GM12878 (cell line): ENCODE measurements around the gene MBTPS2.

ENCODE experiments used
- CEBPB ChIP-seq, 2 experiments: fragments of 150-350 bp in 1 of 2; IDR thresholded peaks; 2 replicates each; pipeline ENCODE4 v1.6.1; 2012 to 2014; ENCODE audit warnings: low read depth in 2 of 2, low read length in 2 of 2, borderline replicate concordance in 1 of 2, inconsistent platforms in 1 of 2
- CTCF ChIP-seq, 3 experiments: IDR thresholded peaks in 2 of 3; conservative IDR thresholded peaks in 1 of 3; 2 replicates each; pipeline ENCODE4 v1.5.1; 2011; ENCODE audit warnings: low read depth in 3 of 3, low read length in 3 of 3, mild to moderate bottlenecking in 3 of 3, control low read depth in 2 of 3, moderate library complexity in 2 of 3, inconsistent platforms in 1 of 3, mixed read lengths in 1 of 3; ENCODE audit not compliant: control insufficient read depth in 2 of 3, insufficient read depth in 1 of 3; ENCODE audit errors: extremely low read depth in 1 of 3
- FOS ChIP-seq: IDR thresholded peaks from 3 replicates; pipeline ENCODE4 v1.6.1; 2011; ENCODE audit warnings: borderline replicate concordance; ENCODE audit not compliant: insufficient read length; ENCODE audit errors: extremely low read depth
- NFYA ChIP-seq: IDR thresholded peaks from 2 replicates; pipeline ENCODE4 v1.6.1; 2011; ENCODE audit warnings: low read depth, mild to moderate bottlenecking, low read length, improper control_type of control experiment, borderline replicate concordance
- RFX5 ChIP-seq: IDR thresholded peaks from 2 replicates; pipeline ENCODE4 v1.6.1; 2011; ENCODE audit warnings: low read depth, low read length, improper control_type of control experiment
- SREBF2 ChIP-seq: IDR thresholded peaks from 2 replicates; pipeline ENCODE4 v1.6.1; 2012; ENCODE audit warnings: mild to moderate bottlenecking, low read length
- TAF1 ChIP-seq: IDR thresholded peaks from 2 replicates; pipeline ENCODE4 v1.6.1; 2011; ENCODE audit warnings: mild to moderate bottlenecking, low read depth, low read length, borderline replicate concordance
- TF ChIP-seq, protein P1 (sequence below): IDR thresholded peaks from 2 replicates; pipeline ENCODE4 v1.6.1; 2012; ENCODE audit warnings: improper control_type of control experiment, low read depth, low read length; ENCODE audit not compliant: insufficient replicate concordance

DNA sequence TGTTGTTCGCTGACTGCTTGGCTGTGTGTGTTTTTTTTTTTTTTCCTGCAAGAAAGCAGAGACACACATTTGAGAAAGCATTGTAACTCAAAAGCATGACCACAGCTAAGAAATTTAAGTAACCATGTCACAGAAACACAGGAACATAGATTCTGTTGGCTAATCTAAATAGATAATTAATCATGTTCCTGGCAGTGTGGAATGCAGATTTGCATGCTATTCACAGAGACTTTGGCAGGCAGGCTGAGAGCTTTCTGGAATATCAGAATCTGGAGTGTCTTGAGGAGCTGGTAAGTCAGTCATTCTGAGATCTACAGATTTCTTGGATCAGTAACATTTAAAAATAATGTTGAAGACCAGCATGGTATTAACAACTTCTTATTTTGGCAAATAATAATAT is 67.8 kb downstream of the MBTPS2 start:
- TF ChIP-seq TAF1 (no peak), SREBF2 (no peak), CTCF (IDR thresholded peaks at IDR 0.05 in 2 of 3, conservative IDR thresholded peaks at IDR 0.05 in 1 of 3; ENCODE audit: control insufficient read depth in 2 of 3, extremely low read depth in 1 of 3, insufficient read depth in 1 of 3, low read depth in 3 of 3, low read length in 3 of 3) (no peak), FOS (no peak), CEBPB (IDR thresholded peaks at IDR 0.05; ENCODE audit: borderline replicate concordance in 1 of 2, low read depth in 2 of 2, low read length in 2 of 2) (no peak), RFX5 (no peak), NFYA (no peak)
- TF ChIP-seq, protein P1, sequence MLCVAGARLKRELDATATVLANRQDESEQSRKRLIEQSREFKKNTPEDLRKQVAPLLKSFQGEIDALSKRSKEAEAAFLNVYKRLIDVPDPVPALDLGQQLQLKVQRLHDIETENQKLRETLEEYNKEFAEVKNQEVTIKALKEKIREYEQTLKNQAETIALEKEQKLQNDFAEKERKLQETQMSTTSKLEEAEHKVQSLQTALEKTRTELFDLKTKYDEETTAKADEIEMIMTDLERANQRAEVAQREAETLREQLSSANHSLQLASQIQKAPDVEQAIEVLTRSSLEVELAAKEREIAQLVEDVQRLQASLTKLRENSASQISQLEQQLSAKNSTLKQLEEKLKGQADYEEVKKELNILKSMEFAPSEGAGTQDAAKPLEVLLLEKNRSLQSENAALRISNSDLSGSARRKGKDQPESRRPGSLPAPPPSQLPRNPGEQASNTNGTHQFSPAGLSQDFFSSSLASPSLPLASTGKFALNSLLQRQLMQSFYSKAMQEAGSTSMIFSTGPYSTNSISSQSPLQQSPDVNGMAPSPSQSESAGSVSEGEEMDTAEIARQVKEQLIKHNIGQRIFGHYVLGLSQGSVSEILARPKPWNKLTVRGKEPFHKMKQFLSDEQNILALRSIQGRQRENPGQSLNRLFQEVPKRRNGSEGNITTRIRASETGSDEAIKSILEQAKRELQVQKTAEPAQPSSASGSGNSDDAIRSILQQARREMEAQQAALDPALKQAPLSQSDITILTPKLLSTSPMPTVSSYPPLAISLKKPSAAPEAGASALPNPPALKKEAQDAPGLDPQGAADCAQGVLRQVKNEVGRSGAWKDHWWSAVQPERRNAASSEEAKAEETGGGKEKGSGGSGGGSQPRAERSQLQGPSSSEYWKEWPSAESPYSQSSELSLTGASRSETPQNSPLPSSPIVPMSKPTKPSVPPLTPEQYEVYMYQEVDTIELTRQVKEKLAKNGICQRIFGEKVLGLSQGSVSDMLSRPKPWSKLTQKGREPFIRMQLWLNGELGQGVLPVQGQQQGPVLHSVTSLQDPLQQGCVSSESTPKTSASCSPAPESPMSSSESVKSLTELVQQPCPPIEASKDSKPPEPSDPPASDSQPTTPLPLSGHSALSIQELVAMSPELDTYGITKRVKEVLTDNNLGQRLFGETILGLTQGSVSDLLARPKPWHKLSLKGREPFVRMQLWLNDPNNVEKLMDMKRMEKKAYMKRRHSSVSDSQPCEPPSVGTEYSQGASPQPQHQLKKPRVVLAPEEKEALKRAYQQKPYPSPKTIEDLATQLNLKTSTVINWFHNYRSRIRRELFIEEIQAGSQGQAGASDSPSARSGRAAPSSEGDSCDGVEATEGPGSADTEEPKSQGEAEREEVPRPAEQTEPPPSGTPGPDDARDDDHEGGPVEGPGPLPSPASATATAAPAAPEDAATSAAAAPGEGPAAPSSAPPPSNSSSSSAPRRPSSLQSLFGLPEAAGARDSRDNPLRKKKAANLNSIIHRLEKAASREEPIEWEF: no peak
